Measurements from ENCODE around the gene LIPT1. TPM values are rescaled to one million over a fixed set of nuclear protein-coding genes. Genes with fewer than 3 reads are reported as not detected.
"Not testable (repeated sequence)": the region's sequence is repeated elsewhere in the genome, so short reads cannot be mapped to it uniquely, and the experiment has no call there.

The LIPT1 gene
- total RNA-seq: 6.1 and 6.6 TPM in 2 replicates

- intact Hi-C loops (cut with micrococcal nuclease): loop anchor here (1.0 to 10.0 kb wide), 11 partner anchors 14 to 1850 kb away; partner anchors contain the start of genes C2orf15, COA5, MITD1 and MRPL30
Measured at GRCh38 chr2:99154643-99155536, at the start of gene LIPT1, which contains the start of gene TSGA10. Gene LIPT1, plus strand, starts transcription at chr2:99154967. Its CDS starts 6,991 bp downstream, at chr2:99161958. Gene TSGA10, minus strand, starts transcription at chr2:99154942. Its CDS starts 45,503 bp downstream, at chr2:99109439.

- intact Hi-C loops (cut with micrococcal nuclease): no loop called here
Measured at GRCh38 chr2:99106913-99107312, 47.9 kb upstream of the LIPT1 start.

DNA sequence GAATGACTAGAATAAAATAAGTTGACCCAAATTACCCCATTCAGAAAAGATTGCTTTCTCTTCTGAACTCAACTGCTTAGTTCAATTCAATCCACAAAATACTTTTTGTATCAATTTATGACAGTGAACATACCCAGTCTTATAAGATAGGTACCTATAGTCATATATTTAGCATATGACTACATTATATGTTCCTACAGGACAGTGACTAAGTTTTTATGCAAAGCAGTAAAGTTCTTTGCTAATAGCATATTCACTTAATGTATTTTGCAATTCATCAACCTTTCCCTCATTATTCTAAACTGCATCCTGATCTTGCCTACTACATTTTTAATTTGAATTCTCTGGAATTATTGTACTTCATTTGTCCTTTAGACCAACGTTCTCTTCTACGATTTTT lies 43.5 kb upstream of the LIPT1 start:
- intact Hi-C loops (cut with micrococcal nuclease): no loop called here

- intact Hi-C loops (cut with micrococcal nuclease): no loop called here
Measured at GRCh38 chr2:99111945-99112344, 42.8 kb upstream of the LIPT1 start.

- intact Hi-C loops (cut with micrococcal nuclease): no loop called here
Measured at GRCh38 chr2:99112617-99113016, 42.1 kb upstream of the LIPT1 start.

- intact Hi-C loops (cut with micrococcal nuclease): no loop called here
Measured at GRCh38 chr2:99127981-99128380, 26.8 kb upstream of the LIPT1 start.

- intact Hi-C loops (cut with micrococcal nuclease): not testable (repeated sequence)
Measured at GRCh38 chr2:99135044-99135556, 19.7 kb upstream of the LIPT1 start.

GRCh38 chr2:99139003-99139402 lies 15.8 kb upstream of the LIPT1 start:
- intact Hi-C loops (cut with micrococcal nuclease): no loop called here

DNA sequence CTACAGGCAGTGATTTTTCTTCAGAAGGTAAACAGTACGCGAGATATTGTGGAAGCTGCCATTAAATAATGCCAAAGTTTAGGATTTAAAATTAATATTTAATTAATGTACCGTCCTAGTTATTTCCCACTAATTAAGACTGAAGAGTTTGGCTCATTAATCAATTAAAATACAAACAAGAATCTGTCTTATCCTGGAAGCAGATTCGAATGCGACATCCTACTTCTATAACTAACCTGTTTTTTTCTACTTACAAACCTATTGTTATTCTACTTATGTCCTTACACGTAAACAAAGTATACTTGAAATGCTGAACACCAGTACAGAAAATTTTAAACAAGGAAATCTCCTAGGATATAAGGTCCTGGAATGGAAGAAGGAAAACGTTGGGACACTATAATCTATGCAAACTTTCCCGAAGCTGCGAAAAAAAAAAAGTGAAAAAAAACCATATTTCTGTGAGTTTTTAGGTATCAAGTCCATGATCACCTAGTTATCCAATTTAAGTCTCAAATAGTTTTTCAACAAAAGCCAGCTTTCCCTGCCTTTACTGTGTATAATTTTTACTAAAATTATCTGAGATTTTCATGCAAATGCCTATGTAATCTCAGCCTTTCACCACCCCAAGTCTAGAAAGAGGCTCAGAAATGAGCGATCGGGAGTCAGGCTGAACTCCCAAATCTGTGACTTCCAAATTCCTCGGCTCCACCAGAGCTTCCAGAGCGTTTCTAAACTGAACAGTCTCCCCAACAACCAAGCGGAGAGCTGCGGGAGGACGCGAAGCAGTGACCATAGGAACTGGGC lies 14.5 kb upstream of the LIPT1 start:
- intact Hi-C loops (cut with micrococcal nuclease): loop anchor here (2.0 to 5.0 kb wide), 4 partner anchors 55 to 1478 kb away; partner anchors contain the start of gene ACTR1B

DNA sequence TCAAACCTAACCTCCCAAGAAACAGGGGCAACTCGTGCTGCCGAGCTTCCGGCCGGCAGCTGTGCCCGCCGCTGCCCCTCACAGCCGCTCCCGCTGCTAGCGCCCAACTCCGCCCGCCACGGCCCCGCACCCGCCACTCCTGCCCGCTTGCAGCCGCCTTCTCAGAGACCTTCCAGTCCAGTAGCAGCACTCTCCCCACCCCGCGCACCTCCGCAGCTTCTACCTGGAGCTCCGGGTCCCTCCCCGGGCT lies 14.0 kb upstream of the LIPT1 start:
- intact Hi-C loops (cut with micrococcal nuclease): loop anchor here (1.0 to 5.0 kb wide), 10 partner anchors 14 to 1478 kb away; partner anchors contain the start of genes ACTR1B, COA5, LIPT1 and MITD1

DNA sequence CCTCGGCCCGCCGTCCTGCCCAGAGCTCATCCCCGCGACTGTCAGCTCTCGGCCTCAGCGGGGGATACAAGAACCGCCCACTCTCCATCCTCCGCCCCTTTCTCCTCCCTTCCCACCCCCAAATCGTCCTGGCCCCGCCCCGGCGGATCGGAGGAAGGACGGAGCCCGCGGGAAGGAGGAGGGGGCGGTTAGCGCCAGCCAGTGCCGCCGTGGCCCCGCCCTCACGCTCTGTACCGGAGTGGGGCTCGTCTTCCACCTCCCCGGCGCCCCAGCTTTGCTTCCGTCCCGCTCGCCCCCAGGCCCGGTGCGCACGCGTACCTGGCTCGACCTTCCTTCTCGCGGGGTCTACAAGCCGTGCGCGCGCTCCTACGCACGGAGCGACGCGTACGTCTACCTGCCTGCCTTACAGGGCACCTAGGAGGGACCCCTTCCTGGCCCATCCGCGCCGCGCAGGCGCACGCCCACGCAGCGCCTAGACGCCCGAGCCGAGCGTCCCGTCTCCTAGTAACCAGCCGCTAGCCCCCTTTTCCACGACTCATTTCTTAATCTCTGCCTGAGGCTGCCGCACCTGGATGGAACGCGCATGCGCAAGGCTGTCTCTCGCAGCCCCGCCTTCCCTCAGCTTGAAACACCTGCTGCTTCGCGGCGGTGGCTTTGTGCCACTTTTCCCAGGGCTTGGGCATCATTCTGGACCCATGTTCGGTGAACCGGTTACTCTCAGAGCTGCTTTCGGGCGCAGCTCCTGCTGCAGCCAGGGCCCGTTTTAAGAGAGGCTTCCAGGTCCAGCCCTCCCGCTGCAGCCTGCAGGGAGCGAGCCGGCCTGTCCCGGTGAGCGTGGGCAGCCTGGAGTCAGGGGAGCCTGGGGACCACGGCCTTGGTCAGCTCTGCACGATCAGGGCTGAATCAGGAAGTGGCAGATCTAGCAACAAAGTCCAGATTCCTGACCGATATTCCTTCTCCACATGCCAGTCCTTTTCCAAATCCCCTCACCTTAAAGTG lies 13.4 kb upstream of the LIPT1 start, which contains the start of gene C2orf15:
Gene C2orf15 (plus strand): TSS at position 598 of the 999 bp plus-strand sequence. CDS start 8,852 bp downstream, outside the sequence.
- intact Hi-C loops (cut with micrococcal nuclease): loop anchor here (1.0 to 5.0 kb wide), 10 partner anchors 13 to 1479 kb away; partner anchors contain the start of genes ACTR1B, COA5, LIPT1 and MITD1

GRCh38 chr2:99150706-99151105 lies 4.1 kb upstream of the LIPT1 start:
- intact Hi-C loops (cut with micrococcal nuclease): loop anchor here (5.0 to 10.0 kb wide), 5 partner anchors 686 to 1854 kb away; partner anchors contain the start of genes PDCL3, RPL31, VWA3B and ZAP70

DNA sequence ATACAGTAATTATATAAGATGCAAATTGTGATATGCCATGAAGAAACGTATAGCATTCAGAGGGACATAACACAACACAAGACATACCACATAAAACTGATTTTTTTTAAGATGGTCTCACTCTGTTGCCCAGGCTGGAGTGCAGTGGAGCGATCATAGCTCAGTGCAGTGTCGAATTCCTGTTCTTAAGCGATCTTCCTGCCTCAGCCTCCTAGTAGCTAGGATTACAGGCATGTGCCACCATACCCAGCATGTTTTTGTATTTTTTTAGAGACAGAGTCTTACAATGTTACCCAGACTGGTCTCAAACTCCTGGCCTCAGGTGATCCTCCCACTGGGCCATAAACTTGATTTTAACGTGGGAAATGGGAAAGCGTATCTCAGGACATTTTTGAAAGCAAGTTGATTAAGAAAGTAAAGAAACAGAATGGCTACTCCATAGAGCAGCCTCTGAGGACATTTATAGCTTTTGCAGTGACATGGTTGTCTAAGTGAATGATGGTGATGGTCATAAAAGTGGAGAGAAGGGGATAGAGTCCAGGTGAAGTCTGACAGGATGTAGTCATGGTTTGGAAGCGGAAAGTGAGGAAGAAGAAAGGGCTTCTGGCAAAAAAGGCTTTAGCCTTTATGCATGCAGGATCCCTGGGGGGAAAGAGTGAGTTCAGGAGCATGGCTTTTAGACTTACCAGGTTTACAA lies 2.4 kb upstream of the LIPT1 start:
- intact Hi-C loops (cut with micrococcal nuclease): loop anchor here (5.0 to 10.0 kb wide), 5 partner anchors 688 to 1852 kb away; partner anchors contain the start of genes PDCL3, RPL31, VWA3B and ZAP70

GRCh38 chr2:99153921-99154604 lies 704 bp upstream of the LIPT1 start:
- intact Hi-C loops (cut with micrococcal nuclease): loop anchor here (1.0 to 10.0 kb wide), 9 partner anchors 13 to 1851 kb away; partner anchors contain the start of genes C2orf15, COA5, PDCL3 and REV1

DNA sequence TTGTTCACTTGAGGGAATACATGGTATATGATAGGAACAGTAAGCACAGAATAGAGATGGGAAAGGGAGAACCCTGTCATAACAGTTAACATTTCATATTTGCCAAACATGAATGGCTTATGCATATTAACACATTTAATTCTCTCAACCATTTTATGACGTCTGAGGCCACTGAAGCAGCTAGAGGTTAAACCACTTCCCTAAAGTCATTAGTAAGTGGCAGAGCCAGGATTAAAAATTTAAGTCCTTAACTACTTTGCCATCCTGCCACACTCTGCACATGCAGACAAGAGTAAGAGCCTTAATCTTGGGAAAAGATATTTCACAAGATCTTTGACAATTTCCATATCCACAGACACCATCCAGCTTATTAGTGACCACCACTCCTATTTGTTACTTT lies 2.1 kb downstream of the LIPT1 start:
- intact Hi-C loops (cut with micrococcal nuclease): loop anchor here (10.0 kb wide), 4 partner anchors 692 to 1848 kb away; partner anchors contain the start of genes PDCL3, RPL31 and VWA3B

- intact Hi-C loops (cut with micrococcal nuclease): loop anchor here (10.0 kb wide), 4 partner anchors 694 to 1846 kb away; partner anchors contain the start of genes PDCL3, RPL31 and VWA3B
Measured at GRCh38 chr2:99158599-99158998, 3.8 kb downstream of the LIPT1 start.

- intact Hi-C loops (cut with micrococcal nuclease): loop anchor here (10.0 kb wide), 4 partner anchors 695 to 1845 kb away; partner anchors contain the start of genes PDCL3, RPL31 and VWA3B
Measured at GRCh38 chr2:99159594-99159993, 4.8 kb downstream of the LIPT1 start.

- intact Hi-C loops (cut with micrococcal nuclease): no loop called here
Measured at GRCh38 chr2:99166218-99166617, 11.5 kb downstream of the LIPT1 start.
